GM21526 (cell line): Measurements from ENCODE around the gene IGDCC3.

Experiments used
- ATAC-seq: cut with Tn5 transposase; IDR thresholded peaks from one replicate; pipeline ENCODE4 v1.9.1; 2021; ENCODE audit warnings: moderate library complexity; ENCODE audit not compliant: unreplicated experiment, low FRiP score

Gene IGDCC3

GRCh38 chr15:65330934-65331645 is 46.7 kb downstream of the IGDCC3 start:
- ATAC-seq: no peak

GRCh38 chr15:65329984-65330735 is 47.6 kb downstream of the IGDCC3 start:
- ATAC-seq: no peak

- no peak for ATAC-seq
Measured at GRCh38 chr15:65329288-65329983, 48.4 kb downstream of the IGDCC3 start.

GRCh38 chr15:65328506-65329287 is 49.1 kb downstream of the IGDCC3 start:
- no peak for ATAC-seq

- ATAC-seq: no peak
Measured at GRCh38 chr15:65327651-65328393, 50.0 kb downstream of the IGDCC3 start.

GRCh38 chr15:65326818-65327217 is 51.0 kb downstream of the IGDCC3 start:
- ATAC-seq: no peak

- ATAC-seq: no peak
Measured at GRCh38 chr15:65326117-65326526, 51.7 kb downstream of the IGDCC3 start.

GRCh38 chr15:65323071-65323511 is 54.7 kb downstream of the IGDCC3 start:
- no peak for ATAC-seq

GRCh38 chr15:65318870-65319356 is 58.9 kb downstream of the IGDCC3 start:
- ATAC-seq: no peak

GRCh38 chr15:65312400-65312916 is 65.3 kb downstream of the IGDCC3 start:
- no peak for ATAC-seq

GRCh38 chr15:65311760-65312159 is 66.0 kb downstream of the IGDCC3 start:
- ATAC-seq: no peak

GRCh38 chr15:65310431-65311137 is 67.2 kb downstream of the IGDCC3 start:
- ATAC-seq: no peak

GRCh38 chr15:65309882-65310418 is 67.9 kb downstream of the IGDCC3 start:
- no peak for ATAC-seq

- ATAC-seq: no peak
Measured at GRCh38 chr15:65307978-65308377, 69.8 kb downstream of the IGDCC3 start.

- no peak for ATAC-seq
Measured at GRCh38 chr15:65306551-65306950, 71.3 kb downstream of the IGDCC3 start.

GRCh38 chr15:65305776-65306175 is 72.0 kb downstream of the IGDCC3 start:
- ATAC-seq: no peak

GRCh38 chr15:65305150-65305758 is 72.5 kb downstream of the IGDCC3 start:
- peak; percentile 37 for ATAC-seq
